Adrenal gland (tissue), 12 donors: Measurements from ENCODE around the gene HTATIP2. TPM values are rescaled to one million over a fixed set of nuclear protein-coding genes. Genes with fewer than 3 reads are reported as not detected.
A peak's percentile ranks its signal among the peaks of the same experiment; 100 is the strongest.

Source experiments
- DNase-seq, 7 donors: peaks; one replicate each; pipeline ENCODE4 v3.0.0-alpha.2; 2019 to 2020
- H3K27ac ChIP-seq, 5 donors: fragments of 200-600 bp; sonication (generic) in 4 of 5; 1 replicate in 3 of 5; 2 replicates in 2 of 5; pipeline versions ENCODE4 v1.5.1 to v1.8.0; 2016 to 2020; ENCODE audit warnings: mild to moderate bottlenecking in 1 of 5
- H3K27me3 ChIP-seq: fragments of 200-600 bp; 2 replicates; pipeline ENCODE4 v1.8.0; 2021
- H3K36me3 ChIP-seq, 2 donors: fragments of 200-600 bp; replicated peaks in 1 of 2; 1 replicate in 1 of 2; 2 replicates in 1 of 2; pipeline versions ENCODE4 v1.5.1 to v1.8.0; 2018 to 2022
- H3K4me1 ChIP-seq, 2 donors: fragments of 200-600 bp; replicated peaks in 1 of 2; 1 replicate in 1 of 2; 2 replicates in 1 of 2; pipeline versions ENCODE4 v1.5.1 to v1.8.0; 2018 to 2021
- H3K4me3 ChIP-seq, 4 donors: fragments of 200-600 bp; sonication (generic) in 3 of 4; one replicate each; pipeline ENCODE4 v1.5.1; 2016 to 2018
- H3K9me3 ChIP-seq, 3 donors: fragments of 200-600 bp; sonication (generic) in 1 of 3; replicated peaks in 1 of 3; 1 replicate in 2 of 3; 2 replicates in 1 of 3; pipeline versions ENCODE4 v1.5.1 to v1.8.0; 2016 to 2021
- CTCF ChIP-seq, 6 experiments: fragments of 450-650 bp in 4 of 6; fragments of 200-600 bp in 2 of 6; sonication (generic) in 1 of 6; IDR thresholded peaks; 1 replicate in 5 of 6; 2 replicates in 1 of 6; pipeline versions ENCODE4 v1.5.1 to v1.8.0; 2016 to 2021; ENCODE audit warnings: antibody characterized with exemption in 6 of 6, mild to moderate bottlenecking in 2 of 6, moderate library complexity in 1 of 6
- POLR2A ChIP-seq, 2 donors: fragments of 450-650 bp; IDR thresholded peaks; one replicate each; pipeline ENCODE4 v1.6.1; 2017; ENCODE audit warnings: antibody characterized with exemption in 2 of 2, mild to moderate bottlenecking in 2 of 2, moderate library complexity in 1 of 2
- WGBS, 4 donors: extraction: QIAGEN DNeasy Blood & Tissue Kit in 2 of 4; methylation state at CpG; one replicate each; pipeline versions ENCODE4 v1.1.5 to v1.1.7; 2013 to 2017; 5-methylcytosine and 5-hydroxymethylcytosine counted together
- intact Hi-C, 2 donors: fragments of 100-400 bp; cut with DNase I; formaldehyde crosslinking; loops; one replicate each; pipeline versions ENCODE4 v1.14.1 to v1.15.0; 2022 to 2023
- polyA plus RNA-seq, 3 donors: library from polyadenylated mRNA; stranded (reverse); fragments of 200-250 nt in 2 of 3; fragments of 350-450 nt in 1 of 3; fragmentation: Illumina TruSeq in 1 of 3; extraction: RNeasy Lipid Tissue Mini Kit (QIAGEN cat#74804) in 1 of 3; gene quantifications; one replicate each; pipeline ENCODE4 v1.2.3, GENCODE V29; 2013 to 2014
- total RNA-seq, 9 donors: library from RNA; depleted of rRNA in 4 of 9; stranded (reverse); fragments of >200 nt in 4 of 9; fragments of 120-200 nt in 1 of 9; fragmentation: NEBNext Ultra II Directional in 1 of 9; extraction: Animal tissue kit (Norgen Biotek cat#: 25700) in 1 of 9; gene quantifications; one replicate each; pipeline versions ENCODE4 v1.1.0 to v1.2.4, GENCODE V29; 2013 to 2023
- donor health status: healthy with polysubstance abuse.
- donor health status: Bipolar disorder and iron deficiency.
- donor health status: DM: yes; HTN: yes; CAD: no.
- donor health status: DM: no; HTN: no; CAD: no.
- donor health status: DM: no; HTN: no; CAD: no.
- donor health status: DM: yes; HTN: yes; CAD: no.

Gene HTATIP2
- total and polyA plus RNA-seq, 12 donors: 33.1 to 195 (median 78.9) TPM

DNA sequence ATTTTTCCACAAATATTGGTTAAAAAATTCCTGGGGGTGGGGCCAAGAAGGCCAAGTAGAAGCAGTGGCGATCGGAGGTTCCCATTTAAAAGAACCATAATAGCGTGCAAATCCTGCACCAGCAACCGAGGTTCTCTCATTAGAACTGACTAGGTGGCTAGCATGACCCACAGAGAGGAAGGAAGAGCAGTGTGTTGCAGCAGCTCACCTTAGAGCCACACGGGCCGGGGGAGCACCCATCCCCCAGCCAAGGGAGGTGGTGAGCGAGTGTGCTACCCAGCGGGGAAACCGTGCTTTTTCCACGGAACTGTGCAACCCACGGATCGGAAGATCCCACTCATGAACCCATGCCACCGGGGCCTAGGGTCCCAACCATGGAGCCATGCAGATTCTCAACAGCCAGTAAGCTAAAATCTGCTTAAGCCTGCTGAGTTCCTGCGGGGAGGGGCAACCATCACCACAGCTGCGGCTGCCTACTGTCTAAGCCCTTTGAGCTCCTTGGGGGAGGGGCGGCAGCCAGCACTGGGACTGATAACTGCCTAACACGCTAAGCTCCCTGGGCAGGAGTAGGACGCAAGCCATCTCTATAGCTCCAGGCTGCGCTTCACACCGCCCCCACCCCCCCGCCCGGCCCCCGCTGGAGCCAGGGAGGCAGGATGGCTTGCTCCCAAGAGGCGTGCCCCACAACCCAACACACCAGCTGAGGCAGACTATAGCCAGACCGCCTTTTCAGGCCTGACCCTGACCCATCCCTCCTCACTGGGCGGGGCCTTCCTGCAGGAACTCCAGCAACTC lies 21.0 kb upstream of the HTATIP2 start:
- intact Hi-C loops: no loop called here
- Histone ChIP-seq H3K4me3 (no peak overlapping the region), H3K36me3 (no peaks in the 10 kb centered on the region), H3K27ac (no peak overlapping the region), H3K4me1 (no peaks in the 10 kb centered on the region), H3K9me3 (no peaks in the 10 kb centered on the region), H3K27me3 (peaks cover 25% of the 10 kb centered on the region)
- TF ChIP-seq CTCF (IDR thresholded peaks at IDR 0.05) (no peak), POLR2A (IDR thresholded peaks at IDR 0.05) (no peak)
- 29 to 81% (median 40%) methylated on average over 4 to 26 of the region's 26 CpGs for WGBS, 4 donors
- no peak for DNase-seq

DNA sequence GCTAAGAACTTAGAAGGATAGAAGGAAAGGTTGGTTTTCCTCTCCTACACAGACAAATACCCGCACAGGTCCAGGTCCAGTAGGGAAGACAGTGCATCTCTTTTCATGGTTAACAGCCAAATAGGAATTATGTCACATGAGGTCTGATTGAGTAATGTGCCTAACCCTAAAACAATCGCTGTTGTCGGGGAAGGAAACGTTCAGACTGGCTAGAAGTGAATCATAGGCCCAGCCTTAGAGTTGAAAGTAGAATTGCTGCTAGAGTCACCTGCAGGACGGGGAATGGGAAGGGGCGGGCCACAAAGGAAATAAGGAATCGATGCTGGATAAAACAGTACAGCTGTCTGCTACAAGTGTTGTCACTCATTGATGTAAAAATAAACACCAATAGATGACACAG lies 12.4 kb upstream of the HTATIP2 start:
- Histone ChIP-seq H3K36me3 (no peaks in the 10 kb centered on the region), H3K4me3 (no peak overlapping the region), H3K27me3 (no peaks in the 10 kb centered on the region), H3K4me1 (no peaks in the 10 kb centered on the region), H3K27ac (no peak overlapping the region), H3K9me3 (no peaks in the 10 kb centered on the region)
- intact Hi-C loops: loop anchor here (5.0 to 10.0 kb wide), 3 partner anchors 216 to 396 kb away; no protein-coding TSS in a partner anchor
- WGBS, 4 donors: 73 to 78% (median 76%) methylated on average over 7 of the region's 7 CpGs
- TF ChIP-seq POLR2A (IDR thresholded peaks at IDR 0.05) (no peak), CTCF (IDR thresholded peaks at IDR 0.05) (no peak)
- DNase-seq: no peak

GRCh38 chr11:20351751-20352262 lies 11.7 kb upstream of the HTATIP2 start:
- Histone ChIP-seq H3K4me3 (no peak overlapping the region), H3K36me3 (no peaks in the 10 kb centered on the region), H3K9me3 (no peaks in the 10 kb centered on the region), H3K27me3 (no peaks in the 10 kb centered on the region), H3K27ac (no peak overlapping the region), H3K4me1 (no peaks in the 10 kb centered on the region)
- WGBS, 4 donors: 56 to 66% (median 63%) methylated on average over 2 of the region's 2 CpGs
- intact Hi-C loops: loop anchor here (5.0 to 10.0 kb wide), 3 partner anchors 217 to 397 kb away; no protein-coding TSS in a partner anchor
- no peak for TF ChIP-seq POLR2A (IDR thresholded peaks at IDR 0.05)
- TF ChIP-seq CTCF (IDR thresholded peaks at IDR 0.05): no peak
- DNase-seq: no peak

- no peak overlapping the region for H3K4me3 ChIP-seq
- H3K27me3 ChIP-seq: no peaks in the 10 kb centered on the region
- TF ChIP-seq CTCF (IDR thresholded peaks at IDR 0.05) (peak; percentile 55 to 81 (median 69)), POLR2A (IDR thresholded peaks at IDR 0.05) (no peak)
- no peaks in the 10 kb centered on the region for H3K4me1 ChIP-seq
- WGBS, 4 donors: 7 to 12% (median 9%) methylated on average over 6 of the region's 6 CpGs
- H3K9me3 ChIP-seq: no peaks in the 10 kb centered on the region
- H3K36me3 ChIP-seq: no peaks in the 10 kb centered on the region
- H3K27ac ChIP-seq: no peak overlapping the region
- intact Hi-C loops: loop anchor here (5.0 to 10.0 kb wide), 3 partner anchors 219 to 399 kb away; no protein-coding TSS in a partner anchor
- DNase-seq: peak in 5 of 7 donors; percentile 29 to 70 (median 48)
Observed at GRCh38 chr11:20353829-20354434, 9.6 kb upstream of the HTATIP2 start.
